NCI-H187 treated with DMSO at 0.1 percent for 48 hours (cell line): Measurements from ENCODE around the gene UNCX.
"Not testable (repeated sequence)": the region's sequence is repeated elsewhere in the genome, so short reads cannot be mapped to it uniquely, and the experiment has no call there.

ENCODE experiments used
- DNase-seq: peaks from one replicate; lab custom pipeline; 2025; lab: John Stamatoyannopoulos, UW

The UNCX gene

GRCh38 chr7:1278543-1278942, 45.9 kb downstream of the UNCX start:
- no peak for DNase-seq

- no peak for DNase-seq
Observed at GRCh38 chr7:1279041-1279440, 46.4 kb downstream of the UNCX start.

- not testable (repeated sequence) for DNase-seq
Observed at GRCh38 chr7:1279895-1280294, 47.2 kb downstream of the UNCX start.

- no peak for DNase-seq
Observed at GRCh38 chr7:1281068-1281467, 48.4 kb downstream of the UNCX start.

GRCh38 chr7:1282679-1283078, 50.0 kb downstream of the UNCX start:
- no peak for DNase-seq

GRCh38 chr7:1283337-1283736, 50.7 kb downstream of the UNCX start:
- no peak for DNase-seq

- no peak for DNase-seq
Observed at GRCh38 chr7:1283941-1284742, 51.5 kb downstream of the UNCX start.

GRCh38 chr7:1284743-1285458, 52.2 kb downstream of the UNCX start:
- DNase-seq, result no peak

GRCh38 chr7:1285556-1286301, 53.1 kb downstream of the UNCX start:
- DNase-seq, result no peak
